ENCODE measurements around the gene SCG2.

DNA sequence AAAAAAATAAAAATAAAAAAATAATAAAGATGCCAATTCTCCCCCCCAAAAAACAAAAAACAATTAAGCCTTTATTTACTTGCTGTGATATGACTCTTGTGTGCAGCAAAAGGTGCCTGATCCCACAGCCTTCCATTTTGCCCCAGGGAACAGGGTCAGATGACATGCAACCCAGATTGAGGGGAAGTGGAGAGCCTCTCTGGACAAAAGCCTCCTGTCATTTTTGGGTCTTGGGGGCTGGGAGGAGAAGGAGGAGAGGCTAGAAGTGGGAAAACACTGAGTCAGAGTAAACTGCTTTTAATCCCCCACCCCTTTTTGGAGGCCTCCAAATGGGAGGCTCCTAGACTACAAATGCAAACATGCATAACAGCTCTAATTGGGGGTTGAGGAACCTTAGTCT, 46.6 kb upstream of the SCG2 start:
- TF ChIP-seq, protein P1, sequence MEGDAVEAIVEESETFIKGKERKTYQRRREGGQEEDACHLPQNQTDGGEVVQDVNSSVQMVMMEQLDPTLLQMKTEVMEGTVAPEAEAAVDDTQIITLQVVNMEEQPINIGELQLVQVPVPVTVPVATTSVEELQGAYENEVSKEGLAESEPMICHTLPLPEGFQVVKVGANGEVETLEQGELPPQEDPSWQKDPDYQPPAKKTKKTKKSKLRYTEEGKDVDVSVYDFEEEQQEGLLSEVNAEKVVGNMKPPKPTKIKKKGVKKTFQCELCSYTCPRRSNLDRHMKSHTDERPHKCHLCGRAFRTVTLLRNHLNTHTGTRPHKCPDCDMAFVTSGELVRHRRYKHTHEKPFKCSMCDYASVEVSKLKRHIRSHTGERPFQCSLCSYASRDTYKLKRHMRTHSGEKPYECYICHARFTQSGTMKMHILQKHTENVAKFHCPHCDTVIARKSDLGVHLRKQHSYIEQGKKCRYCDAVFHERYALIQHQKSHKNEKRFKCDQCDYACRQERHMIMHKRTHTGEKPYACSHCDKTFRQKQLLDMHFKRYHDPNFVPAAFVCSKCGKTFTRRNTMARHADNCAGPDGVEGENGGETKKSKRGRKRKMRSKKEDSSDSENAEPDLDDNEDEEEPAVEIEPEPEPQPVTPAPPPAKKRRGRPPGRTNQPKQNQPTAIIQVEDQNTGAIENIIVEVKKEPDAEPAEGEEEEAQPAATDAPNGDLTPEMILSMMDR (IDR thresholded peaks at IDR 0.05) = no peak
- TF ChIP-seq POLR2A (IDR thresholded peaks at IDR 0.05) = no peak

Measured in heart left ventricle (tissue), 13 donors.